Keratinocyte (primary cell): ENCODE results near the gene PLS1. TPM values are rescaled to one million over a fixed set of nuclear protein-coding genes. Genes with fewer than 3 reads are reported as not detected.
A peak's percentile ranks its signal among the peaks of the same experiment; 100 is the strongest.

Source experiments
- DNase-seq: peaks from one replicate; pipeline ENCODE4 v3.0.0-alpha.2; 2011; ENCODE audit warnings: low read depth, missing footprints, low spot score
- FAIRE-seq: peaks from 2 replicates; lab custom pipeline; 2011; peaks lifted over from hg19 to GRCh38; lab: Jason Lieb, UNC
- H2AFZ ChIP-seq: 2 replicates; pipeline ENCODE4 v1.6.0; 2012; ENCODE audit warnings: low read length, control low read depth, inconsistent platforms; ENCODE audit not compliant: control insufficient read depth
- H3K27ac ChIP-seq: 2 replicates; pipeline ENCODE4 v1.5.1; 2011; ENCODE audit warnings: low read length; ENCODE audit not compliant: control insufficient read depth, insufficient read depth
- H3K27me3 ChIP-seq: 3 replicates; pipeline ENCODE4 v1.6.0; 2011; ENCODE audit warnings: low read length; ENCODE audit not compliant: control insufficient read depth, insufficient read depth; ENCODE audit errors: extremely low read depth
- H3K36me3 ChIP-seq, 2 experiments: 2 replicates in 1 of 2; 3 replicates in 1 of 2; pipeline ENCODE4 v1.5.1; 2011; ENCODE audit warnings: low read length in 2 of 2, mild to moderate bottlenecking in 1 of 2; ENCODE audit not compliant: control insufficient read depth in 2 of 2, insufficient read depth in 2 of 2; ENCODE audit errors: extremely low read depth in 1 of 2
- H3K4me1 ChIP-seq: 3 replicates; pipeline ENCODE4 v1.5.1; 2011; ENCODE audit warnings: low read length; ENCODE audit not compliant: control insufficient read depth, insufficient read depth; ENCODE audit errors: extremely low read depth
- H3K4me2 ChIP-seq: 3 replicates; pipeline ENCODE4 v1.6.0; 2011; ENCODE audit warnings: low read depth, low read length; ENCODE audit not compliant: control insufficient read depth, insufficient read depth; ENCODE audit errors: extremely low read depth
- H3K4me3 ChIP-seq, 3 experiments: fragments of 200-600 bp in 1 of 3; sonication (generic) in 1 of 3; 2 replicates in 2 of 3; 3 replicates in 1 of 3; pipeline ENCODE4 v1.5.1; 2011 to 2016; ENCODE audit warnings: low read length in 3 of 3, mild to moderate bottlenecking in 3 of 3, control low read depth in 2 of 3, inconsistent platforms in 1 of 3, low read depth in 1 of 3, mixed read lengths in 1 of 3, mixed run types in 1 of 3, moderate library complexity in 1 of 3; ENCODE audit not compliant: control insufficient read depth in 2 of 3, insufficient read depth in 2 of 3; ENCODE audit errors: extremely low read depth in 1 of 3
- H3K79me2 ChIP-seq: 2 replicates; pipeline ENCODE4 v1.6.0; 2012; ENCODE audit warnings: low read length; ENCODE audit not compliant: control insufficient read depth, insufficient read depth
- H3K9ac ChIP-seq: 3 replicates; pipeline ENCODE4 v1.6.0; 2011; ENCODE audit warnings: low read length; ENCODE audit not compliant: control insufficient read depth, insufficient read depth; ENCODE audit errors: extremely low read depth
- H3K9me1 ChIP-seq: 3 replicates; pipeline ENCODE4 v1.6.0; 2011; ENCODE audit warnings: low read length; ENCODE audit not compliant: control insufficient read depth, insufficient read depth; ENCODE audit errors: extremely low read depth
- H3K9me3 ChIP-seq: 2 replicates; pipeline ENCODE4 v1.5.1; 2012; ENCODE audit warnings: low read depth, low read length; ENCODE audit not compliant: control insufficient read depth
- H4K20me1 ChIP-seq: 3 replicates; pipeline ENCODE4 v1.6.0; 2011; ENCODE audit warnings: low read length; ENCODE audit not compliant: control insufficient read depth, insufficient read depth; ENCODE audit errors: extremely low read depth
- CTCF ChIP-seq, 3 experiments: IDR thresholded peaks in 1 of 3; conservative IDR thresholded peaks in 1 of 3; optimal IDR thresholded peaks in 1 of 3; 2 replicates in 2 of 3; 3 replicates in 1 of 3; pipeline versions ENCODE3 to v1.5.1; 2011; ENCODE audit warnings: low read length in 3 of 3, mild to moderate bottlenecking in 3 of 3, moderate library complexity in 2 of 3, control low read depth in 1 of 3, inconsistent platforms in 1 of 3; ENCODE audit not compliant: insufficient read depth in 2 of 3; ENCODE audit errors: extremely low read depth in 1 of 3
- EZH2 ChIP-seq: IDR thresholded peaks from one replicate; pipeline ENCODE4 v1.6.1; 2012; ENCODE audit warnings: inconsistent platforms, mild to moderate bottlenecking, low read length, moderate library complexity
- dilution Hi-C: fragments of 300-500 bp; cut with MboI; formaldehyde crosslinking; loops from one replicate; pipeline ENCODE4 v1.7.0; 2020; ENCODE audit warnings: low sequenced_read_pairs; ENCODE audit not compliant: extremely low pct_ligation_motif_present
- polyA plus RNA-seq, 5 experiments: library from polyadenylated mRNA; depleted of rRNA in 3 of 5; stranded (reverse) in 3 of 5; stranded (forward) in 1 of 5; unstranded in 1 of 5; fragments of >200 nt; gene quantifications; 1 replicate in 1 of 5; 2 replicates in 3 of 5; 3 replicates in 1 of 5; pipeline versions ENCODE4 v1.2.1 to v1.2.3, GENCODE V29; 2011 to 2012; ENCODE audit warnings: missing spikeins in 2 of 5, low read depth in 1 of 5, low replicate concordance in 1 of 5

Gene PLS1
- polyA plus RNA-seq, 1 donor (not counting 4 experiments of a cell fraction or from before 2014, with no cell fraction given), result 13.9 TPM

GRCh38 chr3:142734834-142735233 lies 138.6 kb downstream of the PLS1 start:
- Histone ChIP-seq H3K4me1 (no peaks in the 10 kb centered on the region), H3K27me3 (no peaks in the 10 kb centered on the region), H3K27ac (no peak overlapping the region), H3K4me2 (no peak overlapping the region), H3K79me2 (no peaks in the 10 kb centered on the region), H2AFZ (no peak overlapping the region), H3K36me3 (no peaks in the 10 kb centered on the region), H3K9me3 (no peaks in the 10 kb centered on the region), H3K4me3 (no peak overlapping the region), H3K9ac (no peak overlapping the region), H3K9me1 (no peaks in the 10 kb centered on the region), H4K20me1 (no peaks in the 10 kb centered on the region)
- DNase-seq, result no peak
- FAIRE-seq, result peak; percentile 23
- TF ChIP-seq CTCF (optimal IDR thresholded peaks at IDR 0.05 in 1 of 3, IDR thresholded peaks at IDR 0.05 in 1 of 3, conservative IDR thresholded peaks at IDR 0.05 in 1 of 3; ENCODE audit: extremely low read depth in 1 of 3, insufficient read depth in 2 of 3, low read length in 3 of 3), result no peak
- no peak for TF ChIP-seq EZH2
- dilution Hi-C loops, result no loop called here

GRCh38 chr3:142735462-142735861 lies 139.3 kb downstream of the PLS1 start:
- dilution Hi-C loops, result no loop called here
- no peak for DNase-seq

More at GRCh38 chr3:142735462-142735861, 139.3 kb downstream of the PLS1 start:
- H3K4me3 ChIP-seq, result no peak overlapping the region
- H3K9me3 ChIP-seq, result no peaks in the 10 kb centered on the region
- H3K4me1 ChIP-seq, result no peaks in the 10 kb centered on the region
- no peaks in the 10 kb centered on the region for H3K9me1 ChIP-seq
- no peak overlapping the region for H2AFZ ChIP-seq
- no peak overlapping the region for H3K9ac ChIP-seq
- H4K20me1 ChIP-seq, result no peaks in the 10 kb centered on the region
- H3K4me2 ChIP-seq, result no peak overlapping the region
- no peaks in the 10 kb centered on the region for H3K36me3 ChIP-seq
- H3K79me2 ChIP-seq, result no peaks in the 10 kb centered on the region
- H3K27ac ChIP-seq, result no peak overlapping the region
- FAIRE-seq, result no peak
- no peaks in the 10 kb centered on the region for H3K27me3 ChIP-seq
- no peak for TF ChIP-seq EZH2
- no peak for TF ChIP-seq CTCF (optimal IDR thresholded peaks at IDR 0.05 in 1 of 3, IDR thresholded peaks at IDR 0.05 in 1 of 3, conservative IDR thresholded peaks at IDR 0.05 in 1 of 3; ENCODE audit: extremely low read depth in 1 of 3, insufficient read depth in 2 of 3, low read length in 3 of 3)
